ENCODE data around the gene ARG1. TPM values are rescaled to one million over a fixed set of nuclear protein-coding genes. Genes with fewer than 3 reads are reported as not detected.

The ARG1 gene
- total RNA-seq, 1 experiment from 2014 or later, result not detected

- TF ChIP-seq TCF7L2 (IDR thresholded peaks at IDR 0.05; ENCODE audit: low read depth, low read length) (no peak), SIN3A (IDR thresholded peaks at IDR 0.05; ENCODE audit: borderline replicate concordance, insufficient read depth, low read depth, low read length) (no peak), REST (IDR thresholded peaks at IDR 0.05; ENCODE audit: insufficient read depth in 1 of 2, low read depth in 2 of 2, low read length in 1 of 2) (no peak), POLR2AphosphoS5 (IDR thresholded peaks at IDR 0.05; ENCODE audit: low read depth, low read length) (no peak), CTCF (IDR thresholded peaks at IDR 0.05) (no peak)
Measured at GRCh38 chr6:131565056-131565455, 8.0 kb upstream of the ARG1 start.

GRCh38 chr6:131568726-131569125 lies 4.3 kb upstream of the ARG1 start:
- intact Hi-C loops (cut with micrococcal nuclease; ENCODE audit: unreplicated experiment) (no loop called here), in situ Hi-C loops (cut with HindIII; ENCODE audit: low pct_unique_long_range_greater_than_20kb, low sequenced_read_pairs) (no loop called here)

More at GRCh38 chr6:131565056-131565455, 8.0 kb upstream of the ARG1 start:
- intact Hi-C loops (cut with micrococcal nuclease; ENCODE audit: unreplicated experiment), result no loop called here
- Histone ChIP-seq H3K36me3 (ENCODE audit: control insufficient read depth, insufficient read depth, low read length) (no peaks in the 10 kb centered on the region), H3K27ac (ENCODE audit: low read length) (no peak overlapping the region), H3K4me1 (ENCODE audit: control insufficient read depth, insufficient read depth, low read length) (no peaks in the 10 kb centered on the region), H3K4me3 (ENCODE audit: low read depth in 2 of 2, low read length in 2 of 2) (no peak overlapping the region), H3K27me3 (ENCODE audit: control insufficient read depth, insufficient read depth, low read length) (no peaks in the 10 kb centered on the region), H3K9me3 (ENCODE audit: control insufficient read depth, insufficient read depth, low read depth, low read length) (no peaks in the 10 kb centered on the region)
- ATAC-seq, result no peak
- no peak for DNase-seq (ENCODE audit: low read depth, low spot score)
- CTCF ChIA-PET, result no interaction called here
- POLR2A ChIA-PET, result no interaction called here
- in situ Hi-C loops (cut with HindIII; ENCODE audit: low pct_unique_long_range_greater_than_20kb, low sequenced_read_pairs), result no loop called here
- no TSS peak for BruUV-seq (replicated peaks)

More at GRCh38 chr6:131568726-131569125, 4.3 kb upstream of the ARG1 start:
- H3K4me3 ChIP-seq (ENCODE audit: low read depth in 2 of 2, low read length in 2 of 2), result no peak overlapping the region
- no peaks in the 10 kb centered on the region for H3K4me1 ChIP-seq (ENCODE audit: control insufficient read depth, insufficient read depth, low read length)
- H3K9me3 ChIP-seq (ENCODE audit: control insufficient read depth, insufficient read depth, low read depth, low read length), result no peaks in the 10 kb centered on the region
- no peaks in the 10 kb centered on the region for H3K36me3 ChIP-seq (ENCODE audit: control insufficient read depth, insufficient read depth, low read length)
- TF ChIP-seq POLR2AphosphoS5 (IDR thresholded peaks at IDR 0.05; ENCODE audit: low read depth, low read length) (no peak), SIN3A (IDR thresholded peaks at IDR 0.05; ENCODE audit: borderline replicate concordance, insufficient read depth, low read depth, low read length) (no peak), TCF7L2 (IDR thresholded peaks at IDR 0.05; ENCODE audit: low read depth, low read length) (no peak), REST (IDR thresholded peaks at IDR 0.05; ENCODE audit: insufficient read depth in 1 of 2, low read depth in 2 of 2, low read length in 1 of 2) (no peak), CTCF (IDR thresholded peaks at IDR 0.05) (no peak)
- ChIA-PET CTCF (no interaction called here), POLR2A (no interaction called here)
- BruUV-seq (replicated peaks), result no TSS peak
- no peak overlapping the region for H3K27ac ChIP-seq (ENCODE audit: low read length)
- no peak for ATAC-seq
- DNase-seq (ENCODE audit: low read depth, low spot score), result no peak
- H3K27me3 ChIP-seq (ENCODE audit: control insufficient read depth, insufficient read depth, low read length), result no peaks in the 10 kb centered on the region

All from Panc1 (cell line).